Endothelial cell of umbilical vein (primary cell): ENCODE data around the gene PYGB. TPM values are rescaled to one million over a fixed set of nuclear protein-coding genes. Genes with fewer than 3 reads are reported as not detected.

Experiments
- BruUV-seq: library from RNA; stranded (reverse); fragments of 400-500 nt; replicated peaks from 2 replicates; lab custom pipeline; 2021; lab: Mats Ljungman, UMichigan
- CTCF ChIA-PET: fragments of 300-600, 350-600 bp; sonication (Branson Sonifier 250); formaldehyde crosslinking; loops from one replicate; lab custom pipeline; 2021; ENCODE audit warnings: antibody characterized with exemption, inconsistent platforms; lab: Charles Lee
- POLR2A ChIA-PET: fragments of 300-600, 350-600 bp; sonication (Branson Sonifier 250); formaldehyde crosslinking; loops from one replicate; lab custom pipeline; 2021; ENCODE audit warnings: antibody characterized with exemption, inconsistent platforms; lab: Charles Lee
- DNase-seq: peaks from one replicate; pipeline ENCODE4 v3.0.0-alpha.2; 2011; ENCODE audit warnings: low read depth, low spot score
- FAIRE-seq: peaks from 2 replicates; lab custom pipeline; 2011; peaks lifted over from hg19 to GRCh38; lab: Jason Lieb, UNC
- H2AFZ ChIP-seq: 2 replicates; pipeline ENCODE4 v1.6.0; 2012; ENCODE audit warnings: low read depth, low read length, control low read depth, inconsistent platforms
- H3K27ac ChIP-seq: 2 replicates; pipeline ENCODE4 v1.5.1; 2011; ENCODE audit warnings: low read depth, mild to moderate bottlenecking, control low read depth, low read length, moderate library complexity; ENCODE audit not compliant: insufficient read depth
- H3K27me3 ChIP-seq, 2 experiments: 2 replicates each; pipeline versions ENCODE4 v1.6.0 to v1.6.1; 2011; ENCODE audit warnings: low read length in 2 of 2, mixed read lengths in 1 of 2; ENCODE audit not compliant: control insufficient read depth in 2 of 2, insufficient read depth in 2 of 2
- H3K36me3 ChIP-seq, 2 experiments: 2 replicates in 1 of 2; 3 replicates in 1 of 2; pipeline ENCODE4 v1.5.1; 2011; ENCODE audit warnings: low read length in 2 of 2, mild to moderate bottlenecking in 1 of 2, moderate library complexity in 1 of 2; ENCODE audit not compliant: control insufficient read depth in 2 of 2, insufficient read depth in 2 of 2; ENCODE audit errors: extremely low read depth in 1 of 2
- H3K4me1 ChIP-seq: 3 replicates; pipeline ENCODE4 v1.5.1; 2011; ENCODE audit warnings: mild to moderate bottlenecking, low read length; ENCODE audit not compliant: control insufficient read depth, insufficient read depth; ENCODE audit errors: extremely low read depth
- H3K4me2 ChIP-seq: 2 replicates; pipeline ENCODE4 v1.6.1; 2011; ENCODE audit warnings: low read length, control low read depth, mixed read lengths; ENCODE audit not compliant: insufficient read depth
- H3K4me3 ChIP-seq, 3 experiments: fragments of 200-600 bp in 1 of 3; sonication (generic), shearing (Covaris generic) in 1 of 3; replicated peaks in 1 of 3; 2 replicates each; pipeline ENCODE4 v1.5.1; 2011 to 2016; ENCODE audit warnings: control low read depth in 3 of 3, low read length in 3 of 3, mild to moderate bottlenecking in 2 of 3, inconsistent platforms in 1 of 3, low read depth in 1 of 3, moderate library complexity in 1 of 3; ENCODE audit not compliant: insufficient read depth in 1 of 3
- H3K79me2 ChIP-seq: 2 replicates; pipeline ENCODE4 v1.6.0; 2012; ENCODE audit warnings: low read length, inconsistent platforms; ENCODE audit not compliant: control insufficient read depth, insufficient read depth
- H3K9ac ChIP-seq: replicated peaks from 2 replicates; pipeline ENCODE3; 2011; ENCODE audit warnings: low read length, control low read depth; ENCODE audit not compliant: insufficient read depth; ENCODE audit errors: extremely low read depth
- H3K9me1 ChIP-seq: replicated peaks from 3 replicates; pipeline ENCODE4 v1.6.0; 2011; ENCODE audit warnings: mild to moderate bottlenecking, low read length; ENCODE audit not compliant: control insufficient read depth, insufficient read depth; ENCODE audit errors: extremely low read depth
- H3K9me3 ChIP-seq: replicated peaks from 2 replicates; pipeline ENCODE4 v1.5.1; 2012; ENCODE audit warnings: low read length, inconsistent platforms; ENCODE audit not compliant: control insufficient read depth, insufficient read depth
- H4K20me1 ChIP-seq: replicated peaks from 2 replicates; pipeline ENCODE3; 2011; ENCODE audit warnings: mild to moderate bottlenecking, low read length; ENCODE audit not compliant: control insufficient read depth, insufficient read depth; ENCODE audit errors: extremely low read depth
- EZH2 ChIP-seq: IDR thresholded peaks from 2 replicates; pipeline ENCODE4 v1.6.1; 2012; ENCODE audit warnings: borderline replicate concordance, low read depth, mild to moderate bottlenecking, moderate library complexity, low read length, inconsistent platforms; ENCODE audit not compliant: severe bottlenecking
- FOS ChIP-seq: IDR thresholded peaks from 2 replicates; pipeline ENCODE4 v1.6.1; 2011; ENCODE audit warnings: mild to moderate bottlenecking, low read length, moderate library complexity, borderline replicate concordance; ENCODE audit not compliant: insufficient read depth
- GATA2 ChIP-seq: IDR thresholded peaks from 2 replicates; pipeline ENCODE4 v1.7.0; 2011; ENCODE audit warnings: low read depth, mild to moderate bottlenecking, moderate library complexity, mixed read lengths, low read length; ENCODE audit not compliant: insufficient read length, insufficient read depth
- JUN ChIP-seq: IDR thresholded peaks from 2 replicates; pipeline ENCODE4 v1.6.1; 2011; ENCODE audit warnings: borderline replicate concordance, low read depth; ENCODE audit not compliant: insufficient read length, insufficient read depth
- MYC ChIP-seq: IDR thresholded peaks from one replicate; pipeline ENCODE4 v1.6.1; 2011; ENCODE audit warnings: mild to moderate bottlenecking, low read depth, low read length
- POLR2A ChIP-seq: IDR thresholded peaks from 2 replicates; pipeline ENCODE4 v1.6.1; 2012; ENCODE audit warnings: low read depth, mild to moderate bottlenecking, control low read depth, low read length
- POLR2AphosphoS5 ChIP-seq: IDR thresholded peaks from 2 replicates; pipeline ENCODE4 v1.6.1; 2012; ENCODE audit warnings: low read depth, mild to moderate bottlenecking, control low read depth, low read length, moderate library complexity; ENCODE audit not compliant: insufficient read depth
- dilution Hi-C: fragments of 300-500 bp; cut with MboI; formaldehyde crosslinking; loops from one replicate; pipeline ENCODE4 v1.15.0; 2019; ENCODE audit warnings: low sequenced_read_pairs; ENCODE audit not compliant: extremely low pct_ligation_motif_present
- intact Hi-C: fragments of 100-400 bp; cut with micrococcal nuclease; formaldehyde crosslinking; loops from one replicate; pipeline ENCODE4 v1.10.0; 2022
- polyA plus RNA-seq, 4 experiments: library from polyadenylated mRNA; depleted of rRNA in 3 of 4; stranded (reverse) in 3 of 4; unstranded in 1 of 4; fragments of >200 nt; gene quantifications; 2 replicates each; pipeline versions ENCODE4 v1.2.1 to v1.2.3, GENCODE V29; 2011 to 2012; ENCODE audit warnings: missing spikeins in 1 of 4
- total RNA-seq: library from RNA; stranded (reverse); gene quantifications from 2 replicates; pipeline ENCODE4 v1.2.3, GENCODE V29; 2021
- TF ChIP-seq, protein P1 (sequence below): IDR thresholded peaks from 2 replicates; pipeline ENCODE4 v1.6.1; 2011; ENCODE audit not compliant: insufficient read depth, insufficient read length
- TF ChIP-seq, protein P2 (sequence below), 2 donors: IDR thresholded peaks; 1 replicate in 1 of 2; 2 replicates in 1 of 2; pipeline ENCODE4 v1.5.1; 2011; ENCODE audit warnings: low read length in 2 of 2, mild to moderate bottlenecking in 2 of 2, moderate library complexity in 2 of 2, control low read depth in 1 of 2, inconsistent platforms in 1 of 2, low read depth in 1 of 2; ENCODE audit not compliant: insufficient read depth in 1 of 2; ENCODE audit errors: extremely low read depth in 1 of 2

Gene PYGB
- total and polyA plus RNA-seq, 2 donors (not counting 3 experiments of a cell fraction or from before 2014, with no cell fraction given), result 36.1 to 60.2 TPM

DNA sequence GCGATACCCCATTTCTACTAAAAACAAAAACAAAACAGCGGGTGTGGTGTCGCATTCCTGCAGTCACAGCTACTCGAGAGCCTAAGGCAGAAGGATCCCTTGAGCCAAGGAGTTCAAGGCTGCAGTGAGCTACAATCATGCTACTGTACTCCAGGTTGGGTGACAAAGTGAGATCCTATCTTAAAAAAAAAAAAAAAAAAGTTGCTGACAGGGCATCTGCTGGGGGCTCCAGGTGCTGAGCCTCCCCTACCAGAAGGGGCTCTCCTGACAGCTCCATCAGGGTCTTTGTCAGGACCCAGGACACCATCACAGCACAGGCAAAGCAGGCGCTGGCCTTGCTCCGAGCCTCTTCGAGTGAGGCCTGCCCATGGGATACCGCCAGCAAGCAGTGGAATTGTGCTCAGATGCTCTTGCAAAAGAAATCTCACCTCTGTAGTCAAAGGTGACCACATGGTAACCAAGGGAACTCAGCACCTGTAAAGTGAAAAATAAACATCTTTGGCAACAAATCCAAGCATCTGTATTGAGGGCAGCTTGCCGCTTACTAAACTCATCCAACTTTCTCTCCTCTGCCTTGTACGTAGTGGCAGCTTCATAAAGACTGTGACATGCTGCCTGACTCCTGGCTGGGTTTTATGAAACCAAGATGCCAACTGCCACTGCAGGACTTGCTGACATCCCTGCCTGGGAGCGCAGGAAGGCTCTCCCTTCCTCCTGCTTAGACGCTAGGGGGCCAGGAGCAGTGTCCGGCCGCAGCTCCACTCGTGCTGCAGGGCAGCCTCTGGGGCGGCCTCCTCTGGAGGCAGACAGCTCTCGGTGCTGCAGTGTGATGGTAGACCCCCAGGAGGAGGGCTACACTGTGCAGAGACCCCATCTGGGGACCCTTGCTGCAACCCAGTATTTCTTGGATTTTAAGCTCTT lies 66.9 kb downstream of the PYGB start:
- POLR2A ChIA-PET, result no interaction called here
- FAIRE-seq, result no peak
- intact Hi-C loops, result no loop called here

More for the DNA sequence above, 66.9 kb downstream of the PYGB start:
- no peak overlapping the region for H3K27ac ChIP-seq
- no peaks in the 10 kb centered on the region for H3K79me2 ChIP-seq
- H3K9me3 ChIP-seq, result no peaks in the 10 kb centered on the region
- H3K4me2 ChIP-seq, result no peak overlapping the region
- BruUV-seq, result no TSS peak
- dilution Hi-C loops, result no loop called here
- H3K4me1 ChIP-seq, result peaks cover 13% of the 10 kb centered on the region
- H2AFZ ChIP-seq, result no peak overlapping the region
- TF ChIP-seq FOS, result no peak
- no peak for TF ChIP-seq MYC
- TF ChIP-seq JUN, result no peak
- TF ChIP-seq, protein P1, sequence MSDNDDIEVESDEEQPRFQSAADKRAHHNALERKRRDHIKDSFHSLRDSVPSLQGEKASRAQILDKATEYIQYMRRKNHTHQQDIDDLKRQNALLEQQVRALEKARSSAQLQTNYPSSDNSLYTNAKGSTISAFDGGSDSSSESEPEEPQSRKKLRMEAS, result no peak
- TF ChIP-seq, protein P2, sequence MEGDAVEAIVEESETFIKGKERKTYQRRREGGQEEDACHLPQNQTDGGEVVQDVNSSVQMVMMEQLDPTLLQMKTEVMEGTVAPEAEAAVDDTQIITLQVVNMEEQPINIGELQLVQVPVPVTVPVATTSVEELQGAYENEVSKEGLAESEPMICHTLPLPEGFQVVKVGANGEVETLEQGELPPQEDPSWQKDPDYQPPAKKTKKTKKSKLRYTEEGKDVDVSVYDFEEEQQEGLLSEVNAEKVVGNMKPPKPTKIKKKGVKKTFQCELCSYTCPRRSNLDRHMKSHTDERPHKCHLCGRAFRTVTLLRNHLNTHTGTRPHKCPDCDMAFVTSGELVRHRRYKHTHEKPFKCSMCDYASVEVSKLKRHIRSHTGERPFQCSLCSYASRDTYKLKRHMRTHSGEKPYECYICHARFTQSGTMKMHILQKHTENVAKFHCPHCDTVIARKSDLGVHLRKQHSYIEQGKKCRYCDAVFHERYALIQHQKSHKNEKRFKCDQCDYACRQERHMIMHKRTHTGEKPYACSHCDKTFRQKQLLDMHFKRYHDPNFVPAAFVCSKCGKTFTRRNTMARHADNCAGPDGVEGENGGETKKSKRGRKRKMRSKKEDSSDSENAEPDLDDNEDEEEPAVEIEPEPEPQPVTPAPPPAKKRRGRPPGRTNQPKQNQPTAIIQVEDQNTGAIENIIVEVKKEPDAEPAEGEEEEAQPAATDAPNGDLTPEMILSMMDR (IDR thresholded peaks at IDR 0.05; ENCODE audit: extremely low read depth in 1 of 2, insufficient read depth in 1 of 2, low read depth in 1 of 2, low read length in 2 of 2), result no peak
- no peak for TF ChIP-seq POLR2AphosphoS5
- TF ChIP-seq EZH2, result no peak
- TF ChIP-seq POLR2A, result no peak
- TF ChIP-seq GATA2, result no peak
- no peak for DNase-seq
- H3K9me1 ChIP-seq, result no peaks in the 10 kb centered on the region
- no peaks in the 10 kb centered on the region for H3K36me3 ChIP-seq
- CTCF ChIA-PET, result interaction anchor here (0.8 to 2.5 kb wide), 6 partner anchors 12 to 84 kb away, joined by 3 to 21 read pairs (median 6); no protein-coding TSS in a partner anchor
- H3K4me3 ChIP-seq, result no peak overlapping the region
- no peaks in the 10 kb centered on the region for H4K20me1 ChIP-seq
- no peaks in the 10 kb centered on the region for H3K27me3 ChIP-seq
- no peak overlapping the region for H3K9ac ChIP-seq
